Small intestine (tissue), 7 donors: ENCODE data around the gene TYW1B. TPM values are rescaled to one million over a fixed set of nuclear protein-coding genes. Genes with fewer than 3 reads are reported as not detected.
A peak's percentile ranks its signal among the peaks of the same experiment; 100 is the strongest.
"Not testable (repeated sequence)": the region's sequence is repeated elsewhere in the genome, so short reads cannot be mapped to it uniquely, and the experiment has no call there.

Source experiments
- DNase-seq, 2 donors: peaks; one replicate each; pipeline versions ENCODE4 v3.0.0 to v3.0.0-alpha.2; 2013
- FAIRE-seq: peaks from 2 replicates; lab custom pipeline; 2012; peaks lifted over from hg19 to GRCh38; lab: Jason Lieb, UNC
- H3K27ac ChIP-seq, 3 donors: one replicate each; pipeline ENCODE4 v1.5.1; 2013; ENCODE audit warnings: low read length in 2 of 3, mild to moderate bottlenecking in 2 of 3, control low read depth in 1 of 3, inconsistent platforms in 1 of 3, low read depth in 1 of 3, moderate library complexity in 1 of 3
- H3K27me3 ChIP-seq, 3 donors: one replicate each; pipeline ENCODE4 v1.6.1; 2013; ENCODE audit warnings: low read length in 3 of 3, inconsistent platforms in 1 of 3; ENCODE audit not compliant: control insufficient read depth in 3 of 3, insufficient read depth in 3 of 3
- H3K36me3 ChIP-seq, 3 donors: one replicate each; pipeline ENCODE4 v1.6.1; 2013; ENCODE audit warnings: low read length in 3 of 3, inconsistent platforms in 1 of 3, low read depth in 1 of 3, mild to moderate bottlenecking in 1 of 3, moderate library complexity in 1 of 3; ENCODE audit not compliant: control insufficient read depth in 3 of 3, insufficient read depth in 2 of 3
- H3K4me1 ChIP-seq, 3 donors: one replicate each; pipeline ENCODE4 v1.6.1; 2013; ENCODE audit warnings: low read length in 2 of 3, inconsistent platforms in 1 of 3, low read depth in 1 of 3, mild to moderate bottlenecking in 1 of 3, moderate library complexity in 1 of 3; ENCODE audit not compliant: control insufficient read depth in 3 of 3, insufficient read depth in 2 of 3
- H3K4me3 ChIP-seq, 3 donors: one replicate each; pipeline ENCODE4 v1.5.1; 2013; ENCODE audit warnings: low read length in 3 of 3, control low read depth in 1 of 3, inconsistent platforms in 1 of 3, low read depth in 1 of 3, mild to moderate bottlenecking in 1 of 3, moderate library complexity in 1 of 3
- H3K9me3 ChIP-seq, 2 donors: one replicate each; pipeline ENCODE4 v1.6.1; 2013; ENCODE audit warnings: low read depth in 1 of 2, low read length in 1 of 2; ENCODE audit not compliant: control insufficient read depth in 2 of 2, insufficient read depth in 1 of 2
- WGBS, 3 donors: extraction: QIAGEN DNeasy Blood & Tissue Kit; methylation state at CpG; one replicate each; pipeline ENCODE4 v1.1.7; 2013; 5-methylcytosine and 5-hydroxymethylcytosine counted together
- polyA plus RNA-seq, 4 donors: library from polyadenylated mRNA; stranded (reverse) in 3 of 4; unstranded in 1 of 4; fragments of 200-250 nt in 3 of 4; fragments of 120-200 nt in 1 of 4; gene quantifications; one replicate each; pipeline versions ENCODE4 v1.2.1 to v1.2.3, GENCODE V29; 2013
- donor health status: healthy with polysubstance abuse.
- donor health status: control.
- donor health status: control.
- donor health status: Bipolar disorder and iron deficiency.
- donor health status: healthy.

Gene TYW1B
- polyA plus RNA-seq, 4 donors, result 1.1 to 3.9 (median 2.0) TPM

DNA sequence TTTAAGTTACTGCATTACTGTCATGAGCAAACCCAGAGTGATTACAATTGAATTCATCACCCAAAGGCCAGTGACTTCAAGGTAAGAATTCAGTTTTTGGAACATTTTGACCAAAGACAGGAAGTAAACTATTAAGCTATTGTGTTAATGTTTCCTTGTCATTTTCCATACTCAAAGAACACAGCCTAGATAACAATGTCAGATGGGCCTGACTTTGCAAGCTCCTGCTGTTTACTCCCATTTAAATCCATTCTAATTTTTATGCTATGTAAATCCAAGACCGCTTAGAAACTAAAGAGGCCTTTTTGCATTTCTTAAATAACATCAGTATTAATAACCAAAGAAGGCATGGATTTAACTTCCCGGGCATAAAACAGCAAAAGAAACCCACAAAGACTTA, 136.6 kb downstream of the TYW1B start:
- not testable (repeated sequence) for FAIRE-seq, DNase-seq, H3K36me3 ChIP-seq, H3K4me1 ChIP-seq, H3K27ac ChIP-seq, H3K4me3 ChIP-seq, H3K9me3 ChIP-seq, H3K27me3 ChIP-seq
- WGBS, 3 donors, result 77 to 96% (median 91%) methylated on average over 2 of the region's 2 CpGs

GRCh38 chr7:72690177-72690576, 137.8 kb downstream of the TYW1B start:
- not testable (repeated sequence) for FAIRE-seq, H3K9me3 ChIP-seq, H3K4me1 ChIP-seq, H3K27me3 ChIP-seq, DNase-seq, H3K4me3 ChIP-seq, H3K36me3 ChIP-seq, H3K27ac ChIP-seq
- WGBS, 3 donors, result 59 to 92% (median 81%) methylated on average over 2 of the region's 2 CpGs

GRCh38 chr7:72689344-72689743, 138.7 kb downstream of the TYW1B start:
- FAIRE-seq, H3K4me3 ChIP-seq, H3K36me3 ChIP-seq, H3K9me3 ChIP-seq, H3K4me1 ChIP-seq, H3K27me3 ChIP-seq, DNase-seq, H3K27ac ChIP-seq: not testable (repeated sequence)
- 70 to 100% (median 89%) methylated on average over 1 of the region's 1 CpG for WGBS, 3 donors

- peaks cover 0 to 14% (median 0%) of the 10 kb centered on the region in 3 donors for H3K4me1 ChIP-seq
- 92 to 94% (median 93%) methylated on average over 4 of the region's 4 CpGs for WGBS, 3 donors
- not testable (repeated sequence) for H3K36me3 ChIP-seq, H3K4me3 ChIP-seq, H3K27ac ChIP-seq, DNase-seq, H3K9me3 ChIP-seq, H3K27me3 ChIP-seq, FAIRE-seq
Observed at GRCh38 chr7:72681211-72681610, 146.8 kb downstream of the TYW1B start.

DNA sequence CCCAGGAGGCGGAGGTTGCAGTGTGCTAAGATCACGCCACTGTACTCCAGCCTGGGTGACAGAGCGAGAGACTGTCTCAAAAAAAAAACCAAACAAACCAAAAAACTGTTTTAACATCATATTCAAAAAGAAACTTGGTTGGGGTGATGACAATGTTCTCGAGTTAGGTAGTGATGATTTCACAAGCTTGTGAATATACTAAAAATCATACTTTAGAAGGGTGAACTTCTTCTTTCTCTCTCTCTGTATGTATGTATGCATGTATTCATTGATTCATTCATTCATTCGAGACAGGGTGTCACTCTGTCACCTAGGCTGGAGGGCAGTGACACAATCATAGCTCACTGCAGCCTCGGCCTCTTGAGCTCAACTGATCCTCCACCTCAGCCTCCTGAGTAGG, 151.1 kb downstream of the TYW1B start:
- FAIRE-seq, H3K27me3 ChIP-seq, H3K4me1 ChIP-seq, H3K27ac ChIP-seq, H3K36me3 ChIP-seq, H3K4me3 ChIP-seq, DNase-seq, H3K9me3 ChIP-seq: not testable (repeated sequence)
- WGBS, 3 donors, result 83 to 90% (median 83%) methylated on average over 6 of the region's 6 CpGs

DNA sequence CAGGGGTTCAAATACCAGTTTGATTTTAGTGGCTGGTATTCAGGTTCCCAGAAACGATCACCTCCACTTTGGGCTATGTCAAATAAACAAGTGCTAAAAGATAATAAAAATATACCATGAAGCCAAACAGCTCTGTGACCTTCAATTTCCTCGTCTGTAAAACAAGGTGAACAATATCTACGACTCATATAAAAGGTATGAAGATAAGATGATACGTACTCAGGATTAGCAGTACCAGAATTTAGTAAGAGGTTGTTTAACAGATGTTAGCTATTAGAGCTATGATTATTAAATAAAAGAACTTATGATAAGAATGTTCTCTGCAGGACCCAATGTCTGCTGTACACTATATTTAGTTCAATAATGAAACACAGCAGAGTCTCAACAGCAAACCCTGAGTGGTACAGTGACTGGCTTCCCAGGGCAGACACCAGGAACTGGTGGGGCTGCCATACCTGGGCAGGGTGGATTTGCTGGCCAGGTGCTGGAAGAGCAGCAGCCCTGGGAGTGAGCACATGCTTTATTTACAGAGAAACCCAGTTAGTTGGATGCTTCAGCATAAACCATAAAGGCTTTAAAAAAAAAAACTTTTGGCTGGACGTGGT, 151.8 kb downstream of the TYW1B start:
- H3K9me3 ChIP-seq, H3K27me3 ChIP-seq, H3K4me1 ChIP-seq, H3K36me3 ChIP-seq, FAIRE-seq, H3K4me3 ChIP-seq, H3K27ac ChIP-seq: not testable (repeated sequence)
- WGBS, 3 donors, result 27 to 66% (median 34%) methylated on average over 5 of the region's 5 CpGs
- peak in 1 of 2 donors; percentile 7 for DNase-seq

DNA sequence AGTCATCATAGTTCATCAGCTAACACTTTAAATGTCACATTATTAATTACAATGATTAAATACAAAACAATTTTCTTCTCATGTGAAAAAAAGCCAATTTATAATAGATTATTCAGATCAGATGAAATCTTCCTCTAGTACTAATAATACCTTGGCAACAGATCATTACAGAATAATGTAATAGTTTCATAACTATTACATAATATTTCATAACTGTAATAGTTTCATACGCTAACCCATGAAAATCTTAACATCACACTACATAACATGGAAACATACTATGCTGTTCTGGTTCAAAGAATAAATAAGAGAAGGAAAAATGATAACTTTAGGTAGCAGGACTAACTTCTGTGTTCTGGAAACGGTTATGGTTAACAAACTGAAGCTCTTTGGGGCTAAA, 152.3 kb downstream of the TYW1B start:
- H3K36me3 ChIP-seq, DNase-seq, H3K27ac ChIP-seq, H3K27me3 ChIP-seq, H3K9me3 ChIP-seq, H3K4me3 ChIP-seq, FAIRE-seq, H3K4me1 ChIP-seq: not testable (repeated sequence)
- 85 to 98% (median 85%) methylated on average over 1 of the region's 2 CpGs for WGBS, 3 donors

DNA sequence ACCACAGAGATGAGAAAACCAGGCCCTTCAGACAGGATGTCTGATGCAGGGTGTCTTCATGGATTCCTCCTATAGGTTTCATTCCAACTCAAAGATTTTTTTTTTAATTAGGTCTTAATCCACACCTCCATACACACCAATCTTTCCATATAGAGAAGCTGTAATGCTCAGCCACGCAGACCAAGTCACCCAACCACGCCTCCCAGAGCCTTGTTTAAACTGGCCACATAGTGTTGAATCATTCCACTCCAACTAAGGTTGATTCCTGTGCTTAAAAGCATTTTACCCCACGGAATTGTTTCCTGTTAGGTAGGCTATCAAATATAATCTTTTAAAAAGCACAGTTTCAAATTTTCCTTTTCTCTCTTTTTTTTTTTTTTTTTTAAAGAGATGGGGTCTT, 153.6 kb downstream of the TYW1B start:
- 89 to 95% (median 89%) methylated on average over 3 of the region's 3 CpGs for WGBS, 3 donors
- Histone ChIP-seq H3K4me1 (no peaks in the 10 kb centered on the region), H3K36me3 (no peaks in the 10 kb centered on the region), H3K27ac (no peak overlapping the region), H3K27me3 (no peaks in the 10 kb centered on the region), H3K4me3 (no peak overlapping the region), H3K9me3 (no peaks in the 10 kb centered on the region)
- DNase-seq (no peak), FAIRE-seq (no peak)

DNA sequence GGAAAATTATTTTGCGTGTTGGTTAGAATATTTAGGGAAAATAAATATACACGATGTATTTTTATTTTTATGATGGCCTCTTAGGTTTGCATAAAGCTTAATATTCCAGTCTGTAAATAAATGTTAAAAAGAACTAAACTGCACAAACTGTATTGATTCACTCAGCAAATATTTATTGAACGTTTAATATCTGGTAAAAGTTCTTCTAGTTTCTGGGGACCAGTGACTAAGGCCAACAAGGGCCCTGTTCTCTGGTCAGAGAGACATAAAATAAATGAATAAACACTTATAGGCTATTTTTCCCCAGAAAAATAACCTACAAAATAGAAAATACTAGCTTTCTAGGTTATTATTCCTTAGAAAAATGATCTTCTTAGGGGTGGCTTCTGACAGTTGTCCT, 157.2 kb downstream of the TYW1B start:
- H3K36me3 ChIP-seq, H3K4me1 ChIP-seq, H3K4me3 ChIP-seq, DNase-seq, H3K27ac ChIP-seq, FAIRE-seq, H3K27me3 ChIP-seq, H3K9me3 ChIP-seq: not testable (repeated sequence)
- WGBS, 3 donors, result 72 to 79% (median 77%) methylated on average over 3 of the region's 3 CpGs
